Mesodermal cell (in vitro differentiated cells): ENCODE data around the gene MLIP.
A peak's percentile ranks its signal among the peaks of the same experiment; 100 is the strongest.
"Not testable (repeated sequence)": the region's sequence is repeated elsewhere in the genome, so short reads cannot be mapped to it uniquely, and the experiment has no call there.

ENCODE experiments used
- H3K27ac ChIP-seq: 2 replicates; pipeline ENCODE4 v1.7.0; 2013; ENCODE audit warnings: mild to moderate bottlenecking, low read depth, low read length, moderate library complexity; ENCODE audit not compliant: severe bottlenecking
- H3K36me3 ChIP-seq: 2 replicates; pipeline ENCODE4 v1.7.1; 2013; ENCODE audit warnings: mild to moderate bottlenecking, low read length, moderate library complexity; ENCODE audit not compliant: control insufficient read depth, insufficient read depth
- H3K4me1 ChIP-seq: one replicate; pipeline ENCODE4 v1.7.1; 2013; ENCODE audit warnings: mild to moderate bottlenecking, low read length; ENCODE audit not compliant: insufficient read depth, control insufficient read depth, poor library complexity, severe bottlenecking
- H3K4me3 ChIP-seq: 2 replicates; pipeline ENCODE4 v1.7.0; 2013; ENCODE audit warnings: low read length, control low read depth, mild to moderate bottlenecking; ENCODE audit not compliant: insufficient read depth, poor library complexity, severe bottlenecking; ENCODE audit errors: extremely low read depth
- H3K9me3 ChIP-seq: 2 replicates; pipeline ENCODE4 v1.7.1; 2013; ENCODE audit warnings: mild to moderate bottlenecking, low read length, moderate library complexity; ENCODE audit not compliant: control insufficient read depth
- WGBS, 2 experiments: methylation state at CpG; one replicate each; pipeline ENCODE4 v1.1.5; 2013; ENCODE audit warnings: missing lambda C conversion rate in 2 of 2; ENCODE audit not compliant: insufficient coverage in 2 of 2; 5-methylcytosine and 5-hydroxymethylcytosine counted together

The MLIP gene

GRCh38 chr6:54076159-54076789 is 35.0 kb upstream of the MLIP start:
- Histone ChIP-seq H3K4me1 (peaks cover 13% of the 10 kb centered on the region), H3K27ac (no peak overlapping the region), H3K4me3 (no peak overlapping the region), H3K36me3 (no peaks in the 10 kb centered on the region), H3K9me3 (no peaks in the 10 kb centered on the region)
- WGBS, 2 experiments = 80% methylated on average over 1 of the region's 2 CpGs; no CpG with 5 or more reads in 1 of the 2 experiments

GRCh38 chr6:54081499-54081898 is 29.7 kb upstream of the MLIP start:
- H3K9me3 ChIP-seq, H3K27ac ChIP-seq, H3K4me1 ChIP-seq, H3K36me3 ChIP-seq, H3K4me3 ChIP-seq: not testable (repeated sequence)
- WGBS, 2 experiments = 90 to 100% methylated on average over 5 to 9 of the region's 13 CpGs

- H3K4me1 ChIP-seq = peaks cover 9% of the 10 kb centered on the region
- 100% methylated on average over 1 of the region's 3 CpGs; no CpG with 5 or more reads in 1 of the 2 experiments for WGBS, 2 experiments
- H3K36me3 ChIP-seq = no peaks in the 10 kb centered on the region
- no peaks in the 10 kb centered on the region for H3K9me3 ChIP-seq
- H3K27ac ChIP-seq = no peak overlapping the region
- H3K4me3 ChIP-seq = no peak overlapping the region
Measured at GRCh38 chr6:54083287-54083686, 28.0 kb upstream of the MLIP start.

GRCh38 chr6:54084231-54084630 is 27.0 kb upstream of the MLIP start:
- 73 to 100% methylated on average over 1 to 2 of the region's 2 CpGs for WGBS, 2 experiments
- Histone ChIP-seq H3K27ac (no peak overlapping the region), H3K4me1 (peaks cover 9% of the 10 kb centered on the region), H3K9me3 (no peaks in the 10 kb centered on the region), H3K4me3 (no peak overlapping the region), H3K36me3 (no peaks in the 10 kb centered on the region)

- H3K36me3 ChIP-seq = no peaks in the 10 kb centered on the region
- peak overlapping the region; percentile 75 for H3K27ac ChIP-seq
- WGBS, 2 experiments = 0% methylated on average over 1 of the region's 2 CpGs
- H3K4me3 ChIP-seq = no peak overlapping the region
- no peaks in the 10 kb centered on the region for H3K9me3 ChIP-seq
- peaks cover 9% of the 10 kb centered on the region for H3K4me1 ChIP-seq
Measured at GRCh38 chr6:54085047-54085446, 26.2 kb upstream of the MLIP start.

GRCh38 chr6:54085541-54085940 is 25.7 kb upstream of the MLIP start:
- H3K4me1 ChIP-seq = peaks cover 9% of the 10 kb centered on the region
- H3K9me3 ChIP-seq = no peaks in the 10 kb centered on the region
- no peak overlapping the region for H3K4me3 ChIP-seq
- 74 to 80% methylated on average over 2 of the region's 2 CpGs for WGBS, 2 experiments
- peak overlapping the region; percentile 75 for H3K27ac ChIP-seq
- no peaks in the 10 kb centered on the region for H3K36me3 ChIP-seq

GRCh38 chr6:54086439-54086838 is 24.8 kb upstream of the MLIP start:
- no peaks in the 10 kb centered on the region for H3K36me3 ChIP-seq
- H3K9me3 ChIP-seq = no peaks in the 10 kb centered on the region
- WGBS, 2 experiments = 100% methylated on average over 1 of the region's 1 CpG
- no peak overlapping the region for H3K4me3 ChIP-seq
- H3K4me1 ChIP-seq = peaks cover 9% of the 10 kb centered on the region
- H3K27ac ChIP-seq = no peak overlapping the region

GRCh38 chr6:54087721-54088120 is 23.5 kb upstream of the MLIP start:
- Histone ChIP-seq H3K4me1 (peaks cover 9% of the 10 kb centered on the region), H3K4me3 (no peak overlapping the region), H3K36me3 (no peaks in the 10 kb centered on the region), H3K9me3 (no peaks in the 10 kb centered on the region), H3K27ac (no peak overlapping the region)
- WGBS, 2 experiments = 84 to 86% methylated on average over 1 to 2 of the region's 2 CpGs

- Histone ChIP-seq H3K27ac (no peak overlapping the region), H3K4me1 (no peaks in the 10 kb centered on the region), H3K4me3 (no peak overlapping the region), H3K9me3 (no peaks in the 10 kb centered on the region), H3K36me3 (no peaks in the 10 kb centered on the region)
- WGBS, 2 experiments = 89 to 95% methylated on average over 4 to 5 of the region's 6 CpGs
Measured at GRCh38 chr6:54093326-54093948, 17.8 kb upstream of the MLIP start.

GRCh38 chr6:54094293-54094692 is 16.9 kb upstream of the MLIP start:
- Histone ChIP-seq H3K4me1 (no peaks in the 10 kb centered on the region), H3K27ac (no peak overlapping the region), H3K4me3 (no peak overlapping the region), H3K9me3 (no peaks in the 10 kb centered on the region), H3K36me3 (no peaks in the 10 kb centered on the region)

- Histone ChIP-seq H3K4me1 (no peaks in the 10 kb centered on the region), H3K36me3 (no peaks in the 10 kb centered on the region)
- 100% methylated on average over 1 of the region's 4 CpGs; no CpG with 5 or more reads in 1 of the 2 experiments for WGBS, 2 experiments
Measured at GRCh38 chr6:54094786-54095185, 16.5 kb upstream of the MLIP start.

More at GRCh38 chr6:54094786-54095185, 16.5 kb upstream of the MLIP start:
- Histone ChIP-seq H3K27ac (no peak overlapping the region), H3K9me3 (no peaks in the 10 kb centered on the region), H3K4me3 (no peak overlapping the region)
